Measurements from ENCODE around the gene ACSF3.

ACSF3 gene

DNA sequence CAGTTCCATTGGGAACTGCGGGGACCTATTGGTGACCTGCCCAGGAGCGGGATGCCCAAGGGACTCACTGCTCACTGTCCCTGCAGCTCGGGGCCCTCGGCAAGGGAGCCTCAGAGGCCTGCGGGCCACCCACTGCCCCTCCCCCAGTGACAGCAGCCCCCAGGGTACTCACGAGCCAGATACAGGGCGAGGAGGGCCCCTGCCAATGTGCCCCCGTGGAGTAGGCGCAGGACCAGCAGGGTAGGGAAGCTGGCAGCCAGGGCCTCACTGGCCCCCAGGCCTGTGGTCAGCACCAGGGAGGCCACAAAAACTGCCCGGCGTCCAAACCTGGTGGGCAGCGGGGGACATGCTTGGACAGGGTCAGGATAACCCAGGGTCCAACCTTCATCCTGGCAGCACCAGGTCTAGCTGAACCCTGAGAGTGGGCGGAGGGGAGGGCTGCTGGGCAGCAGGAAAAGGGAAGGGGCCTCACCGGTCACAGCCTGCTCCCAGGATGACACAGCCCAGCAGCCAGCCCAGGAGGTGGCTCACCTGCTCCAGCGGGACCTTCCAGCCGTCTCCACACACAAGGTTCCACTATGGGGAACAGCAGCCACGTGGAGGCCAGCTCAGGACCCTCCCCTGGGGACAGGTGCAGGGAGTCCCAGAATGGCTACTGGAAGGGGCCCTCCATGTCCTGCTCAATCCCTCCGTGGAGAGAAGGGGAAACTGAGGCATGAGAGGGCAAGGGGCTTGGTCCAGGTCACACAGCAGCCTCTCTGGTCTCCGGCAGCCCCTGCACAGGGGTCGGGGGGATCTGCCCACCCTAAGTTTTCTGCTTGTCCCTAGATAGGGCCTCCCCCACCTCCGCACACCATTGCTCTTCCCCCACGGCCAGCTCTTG lies 105.8 kb downstream of the ACSF3 start:
- TF ChIP-seq, protein P1, sequence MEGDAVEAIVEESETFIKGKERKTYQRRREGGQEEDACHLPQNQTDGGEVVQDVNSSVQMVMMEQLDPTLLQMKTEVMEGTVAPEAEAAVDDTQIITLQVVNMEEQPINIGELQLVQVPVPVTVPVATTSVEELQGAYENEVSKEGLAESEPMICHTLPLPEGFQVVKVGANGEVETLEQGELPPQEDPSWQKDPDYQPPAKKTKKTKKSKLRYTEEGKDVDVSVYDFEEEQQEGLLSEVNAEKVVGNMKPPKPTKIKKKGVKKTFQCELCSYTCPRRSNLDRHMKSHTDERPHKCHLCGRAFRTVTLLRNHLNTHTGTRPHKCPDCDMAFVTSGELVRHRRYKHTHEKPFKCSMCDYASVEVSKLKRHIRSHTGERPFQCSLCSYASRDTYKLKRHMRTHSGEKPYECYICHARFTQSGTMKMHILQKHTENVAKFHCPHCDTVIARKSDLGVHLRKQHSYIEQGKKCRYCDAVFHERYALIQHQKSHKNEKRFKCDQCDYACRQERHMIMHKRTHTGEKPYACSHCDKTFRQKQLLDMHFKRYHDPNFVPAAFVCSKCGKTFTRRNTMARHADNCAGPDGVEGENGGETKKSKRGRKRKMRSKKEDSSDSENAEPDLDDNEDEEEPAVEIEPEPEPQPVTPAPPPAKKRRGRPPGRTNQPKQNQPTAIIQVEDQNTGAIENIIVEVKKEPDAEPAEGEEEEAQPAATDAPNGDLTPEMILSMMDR (IDR thresholded peaks at IDR 0.05; ENCODE audit: low read depth, low read length), result no peak
- H3K4me3 ChIP-seq (ENCODE audit: low read depth, low read length), result no peak overlapping the region

DNA sequence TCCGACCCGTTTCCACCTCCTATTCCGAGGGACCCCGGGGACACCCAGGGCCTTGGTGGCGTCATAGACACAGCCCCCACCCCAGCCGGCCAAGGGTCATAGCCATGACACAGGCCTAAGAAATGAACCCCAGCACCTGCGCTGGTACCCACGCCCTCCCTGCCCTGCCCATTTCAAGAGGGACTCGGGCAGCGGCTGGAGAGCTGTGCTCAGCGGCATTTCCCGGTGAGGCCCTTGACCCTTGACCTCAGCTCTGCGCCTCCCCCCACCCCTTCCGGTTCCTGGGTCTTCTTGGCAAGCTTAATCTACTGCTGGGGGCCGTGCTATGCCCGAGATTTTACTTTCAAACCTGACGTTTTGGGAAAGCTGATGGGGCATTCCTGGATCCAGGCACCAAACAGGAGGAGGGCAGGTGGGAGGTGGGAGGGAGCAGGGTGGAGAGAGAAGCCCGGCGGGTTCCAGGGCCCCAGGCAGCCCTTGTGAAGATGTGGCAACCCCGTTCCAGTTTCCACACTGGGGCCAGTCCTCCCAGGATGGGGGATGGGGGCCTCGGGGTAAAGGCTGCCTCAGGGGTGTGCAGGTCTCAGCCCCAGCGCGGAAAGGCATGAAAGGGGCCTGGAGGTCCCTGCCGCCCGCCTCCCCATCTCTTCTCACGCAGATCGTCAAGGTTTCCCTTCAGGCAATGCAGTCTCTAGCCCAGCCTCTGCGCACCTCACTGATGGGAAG lies 106.6 kb downstream of the ACSF3 start, which contains the start of gene SLC22A31:
Gene SLC22A31, minus strand, starts transcription at position 414 of the 726 bp plus-strand sequence. Its CDS starts 36 bp downstream, at position 378.
- TF ChIP-seq, protein P1 (IDR thresholded peaks at IDR 0.05; ENCODE audit: low read depth, low read length), result no peak
- H3K4me3 ChIP-seq (ENCODE audit: low read depth, low read length), result no peak within 1 kb of the TSS

DNA sequence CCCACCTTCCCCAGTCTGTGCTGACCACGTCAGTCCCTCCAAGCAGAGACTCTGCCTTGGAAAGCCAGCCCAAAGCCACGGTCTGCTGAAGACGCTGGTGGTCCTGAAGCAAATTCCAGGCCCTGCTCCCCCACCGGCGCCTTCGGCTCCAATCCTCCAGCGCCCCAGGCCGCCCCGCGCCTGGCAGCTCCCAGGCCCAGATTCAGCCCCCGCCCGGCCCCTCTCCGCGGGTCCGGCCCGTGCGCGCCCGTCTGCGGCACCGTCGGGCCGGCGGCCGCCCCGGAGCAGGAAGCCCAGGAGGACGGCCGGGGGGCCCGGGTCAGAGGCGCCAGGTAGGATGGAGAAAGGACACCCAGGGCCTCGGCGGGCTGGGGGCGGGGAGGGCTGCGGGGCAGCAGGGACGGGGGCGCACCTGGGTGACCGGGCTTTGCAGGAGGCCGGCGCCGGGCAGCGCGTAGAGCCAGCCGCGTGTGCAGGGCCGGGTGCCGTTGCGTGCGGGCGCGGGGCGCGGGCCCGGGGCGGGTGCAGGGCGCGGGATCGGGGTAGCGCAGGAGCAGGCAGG lies 107.3 kb downstream of the ACSF3 start:
- H3K4me3 ChIP-seq (ENCODE audit: low read depth, low read length), result no peak overlapping the region
- TF ChIP-seq, protein P1 (IDR thresholded peaks at IDR 0.05; ENCODE audit: low read depth, low read length), result no peak

DNA sequence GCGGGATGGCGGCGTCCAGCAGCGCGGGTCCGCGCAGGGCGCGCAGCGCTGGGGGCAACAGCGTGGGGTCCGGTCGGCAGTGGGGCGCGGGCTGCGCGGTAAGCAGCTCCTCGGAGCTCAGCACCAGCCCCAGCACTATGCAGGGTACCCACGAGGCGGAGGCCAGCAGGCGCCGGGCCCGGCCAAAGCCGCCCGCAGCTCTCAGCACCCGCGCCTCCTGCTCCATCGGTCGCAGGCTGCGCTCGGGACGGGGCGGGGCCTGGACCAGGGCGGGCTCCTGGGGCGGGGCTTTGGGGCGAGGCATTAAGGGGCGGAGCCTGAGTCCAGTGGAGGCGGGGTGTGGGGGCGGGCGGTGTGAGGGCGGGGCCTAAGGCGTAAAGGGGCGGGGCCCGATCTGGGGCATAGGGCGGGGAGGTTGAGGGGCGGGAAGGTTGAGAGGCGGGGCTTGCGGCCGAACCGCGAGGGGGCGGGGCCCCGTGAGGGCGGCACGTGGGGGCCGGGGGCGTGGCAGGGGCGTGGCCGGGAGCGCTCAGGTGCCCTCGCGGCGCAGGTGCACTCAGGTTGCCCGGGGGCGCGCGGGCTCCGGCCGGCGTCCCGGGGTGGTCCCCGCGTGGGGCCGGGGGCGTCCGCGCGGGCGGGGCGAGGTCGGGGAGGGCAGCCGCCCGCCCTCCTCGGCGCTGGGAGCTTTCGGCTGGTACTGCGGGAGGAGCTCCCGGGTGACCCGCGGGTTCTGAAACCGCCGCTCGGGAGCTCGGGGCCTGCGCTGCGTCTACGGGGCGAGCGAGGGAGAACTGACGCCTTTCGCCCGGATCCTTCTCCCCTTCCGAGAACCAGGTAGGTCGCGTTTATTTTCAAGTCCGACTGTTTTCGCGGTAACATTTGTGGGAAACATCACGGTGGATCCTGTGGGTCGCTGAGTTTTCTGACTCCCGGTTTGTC lies 108.1 kb downstream of the ACSF3 start:
- H3K4me3 ChIP-seq (ENCODE audit: low read depth, low read length), result no peak overlapping the region
- TF ChIP-seq, protein P1 (IDR thresholded peaks at IDR 0.05; ENCODE audit: low read depth, low read length), result no peak

DNA sequence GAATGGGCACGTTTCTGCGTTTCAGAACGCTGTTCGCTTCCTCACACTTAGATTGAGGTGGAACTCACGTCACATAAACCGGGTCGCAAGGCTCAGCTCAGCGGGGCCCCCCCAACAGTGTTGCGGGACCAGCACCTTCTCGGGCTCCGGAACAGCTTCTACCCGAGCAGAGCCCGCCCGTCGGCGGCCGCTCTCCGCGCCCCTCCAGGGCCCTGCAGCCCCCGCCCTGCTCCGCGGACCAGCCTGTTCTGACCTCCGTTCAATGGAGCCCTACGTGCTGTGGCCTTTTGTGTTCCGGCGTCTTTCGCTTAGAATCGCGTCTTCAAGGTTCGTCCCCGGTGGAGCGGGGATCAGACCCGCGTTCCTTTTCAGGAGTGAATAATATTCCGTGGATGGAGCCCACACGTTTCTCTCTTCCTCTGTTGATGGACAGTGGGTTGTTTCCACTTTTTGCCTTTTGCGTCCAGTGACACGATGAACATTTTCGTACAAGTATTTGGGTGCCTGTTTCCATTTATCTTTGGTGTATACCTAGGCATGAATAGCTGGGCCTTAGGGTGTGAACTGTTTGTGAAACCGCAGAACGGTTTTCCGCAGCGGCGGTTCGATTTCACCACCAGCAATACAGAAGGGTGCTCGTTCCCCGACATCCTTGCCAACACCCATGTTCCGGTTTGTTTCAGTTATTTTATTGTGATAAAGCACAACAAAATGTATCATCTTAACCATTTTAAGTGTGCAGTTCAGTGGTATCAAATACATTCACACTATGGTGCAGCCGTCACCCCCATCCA lies 109.0 kb downstream of the ACSF3 start:
- no peak overlapping the region for H3K4me3 ChIP-seq (ENCODE audit: low read depth, low read length)
- TF ChIP-seq, protein P1 (IDR thresholded peaks at IDR 0.05; ENCODE audit: low read depth, low read length), result no peak
